HCT116 (cell line): ENCODE results near the gene RASSF3. TPM values are rescaled to one million over a fixed set of nuclear protein-coding genes. Genes with fewer than 3 reads are reported as not detected.
"Not testable (repeated sequence)": the region's sequence is repeated elsewhere in the genome, so short reads cannot be mapped to it uniquely, and the experiment has no call there.

Source experiments
- ATAC-seq: fragments of 200-7000 bp; cut with Tn5 transposase; 2 replicates; pipeline ENCODE4 v1.9.1; 2020; ENCODE audit warnings: mild to moderate bottlenecking, moderate library complexity
- BruUV-seq: library from RNA; stranded (reverse); fragments of 400-500 nt; replicated peaks from 2 replicates; lab custom pipeline; 2021; lab: Mats Ljungman, UMichigan
- CTCF ChIA-PET: fragments of 300-600 bp; sonication (Branson Sonifier 250); formaldehyde crosslinking; loops from one replicate; lab custom pipeline; 2021; ENCODE audit warnings: antibody characterized with exemption; lab: Charles Lee
- POLR2A ChIA-PET: fragments of 300-600, 350-600 bp; sonication (Branson Sonifier 250); formaldehyde crosslinking; loops from one replicate; lab custom pipeline; 2021; ENCODE audit warnings: antibody characterized with exemption; lab: Charles Lee
- RAD21 ChIA-PET, 2 experiments: fragments of 300-600 bp; sonication (Branson Sonifier 250); formaldehyde crosslinking; loops; one replicate each; lab custom pipeline; 2023; ENCODE audit warnings: low total read pairs in 2 of 2; ENCODE audit not compliant: uncharacterized antibody in 2 of 2, unreplicated experiment in 2 of 2, low non-redundant PET in 1 of 2; lab: Charles Lee
- DNase-seq: peaks from one replicate; pipeline ENCODE4 v3.0.0-alpha.2; 2010; ENCODE audit warnings: low read depth, low spot score
- H2AFZ ChIP-seq: fragments of 200-600 bp; shearing (Covaris generic), sonication (generic); 2 replicates; pipeline ENCODE4 v1.6.1; 2017; ENCODE audit warnings: low read depth, mixed run types, mixed read lengths, antibody characterized with exemption, low read length; ENCODE audit not compliant: poor library complexity, severe bottlenecking
- H3K27ac ChIP-seq: 2 replicates; pipeline ENCODE4 v1.5.1; 2012; ENCODE audit warnings: low read depth, low read length
- H3K27me3 ChIP-seq: fragments of 200-600 bp; sonication (generic); 2 replicates; pipeline ENCODE4 v1.6.1; 2016; ENCODE audit warnings: mixed run types, low read length, mixed read lengths; ENCODE audit not compliant: insufficient read depth
- H3K36me3 ChIP-seq, 2 experiments: fragments of 200-500 bp in 1 of 2; fragments of 200-600 bp in 1 of 2; sonication (Bioruptor generic) in 1 of 2; sonication (generic) in 1 of 2; 2 replicates each; pipeline versions ENCODE4 v1.5.1 to v1.6.1; 2014 to 2016; ENCODE audit warnings: low read length in 2 of 2, inconsistent platforms in 1 of 2, mixed read lengths in 1 of 2, mixed run types in 1 of 2; ENCODE audit not compliant: insufficient read depth in 2 of 2, control insufficient read depth in 1 of 2
- H3K4me1 ChIP-seq, 2 experiments: fragments of 200-600 bp in 1 of 2; sonication (generic) in 1 of 2; 2 replicates each; pipeline versions ENCODE4 v1.5.1 to v1.6.1; 2012 to 2017; ENCODE audit warnings: low read length in 2 of 2, inconsistent platforms in 1 of 2, mild to moderate bottlenecking in 1 of 2, mixed read lengths in 1 of 2, mixed run types in 1 of 2, moderate library complexity in 1 of 2; ENCODE audit not compliant: insufficient read depth in 2 of 2, control insufficient read depth in 1 of 2
- H3K4me2 ChIP-seq: fragments of 200-600 bp; sonication (generic); 2 replicates; pipeline ENCODE4 v1.6.1; 2017; ENCODE audit warnings: mixed run types, low read length, mixed read lengths
- H3K4me3 ChIP-seq, 2 experiments: fragments of 200-600 bp in 1 of 2; sonication (generic) in 1 of 2; replicated peaks in 1 of 2; 2 replicates each; pipeline ENCODE4 v1.5.1; 2011 to 2016; ENCODE audit warnings: low read length in 2 of 2, control low read depth in 1 of 2, low read depth in 1 of 2, mild to moderate bottlenecking in 1 of 2, mixed read lengths in 1 of 2, mixed run types in 1 of 2
- H3K79me2 ChIP-seq: fragments of 200-600 bp; sonication (generic); 2 replicates; pipeline ENCODE4 v1.6.1; 2017; ENCODE audit warnings: mild to moderate bottlenecking, mixed run types, low read length, moderate library complexity, mixed read lengths; ENCODE audit not compliant: insufficient read depth
- H3K9ac ChIP-seq: fragments of 200-600 bp; sonication (generic); 2 replicates; pipeline ENCODE4 v1.6.1; 2016; ENCODE audit warnings: low read length, mixed read lengths
- H3K9me2 ChIP-seq: fragments of 200-600 bp; sonication (generic), shearing (Covaris generic); 2 replicates; pipeline ENCODE4 v1.6.1; 2017; ENCODE audit warnings: mixed run types, mild to moderate bottlenecking, moderate library complexity; ENCODE audit not compliant: insufficient read depth
- H3K9me3 ChIP-seq, 2 experiments: fragments of 200-500 bp in 1 of 2; fragments of 200-600 bp in 1 of 2; sonication (Bioruptor generic) in 1 of 2; sonication (generic) in 1 of 2; 2 replicates each; pipeline ENCODE4 v1.6.1; 2014 to 2017; ENCODE audit warnings: low read length in 2 of 2, mixed read lengths in 2 of 2, inconsistent platforms in 1 of 2, low read depth in 1 of 2, mild to moderate bottlenecking in 1 of 2, mixed run types in 1 of 2, moderate library complexity in 1 of 2; ENCODE audit not compliant: control insufficient read depth in 1 of 2, insufficient read depth in 1 of 2
- H4K20me1 ChIP-seq: fragments of 200-600 bp; sonication (generic), shearing (Covaris generic); 2 replicates; pipeline ENCODE4 v1.6.1; 2017; ENCODE audit warnings: mixed run types, mild to moderate bottlenecking, moderate library complexity; ENCODE audit not compliant: insufficient read depth
- CEBPB ChIP-seq: IDR thresholded peaks from 2 replicates; pipeline ENCODE4 v1.6.1; 2012; ENCODE audit warnings: low read depth
- EGR1 ChIP-seq: IDR thresholded peaks from 2 replicates; pipeline ENCODE4 v1.6.1; 2012; ENCODE audit warnings: low read depth
- EZH2 ChIP-seq: fragments of 200-600 bp; sonication (generic); IDR thresholded peaks from 2 replicates; pipeline ENCODE4 v1.6.1; 2017; ENCODE audit warnings: antibody characterized with exemption, mixed run types
- MAX ChIP-seq: IDR thresholded peaks from 2 replicates; pipeline ENCODE4 v1.6.1; 2012
- POLR2AphosphoS5 ChIP-seq: IDR thresholded peaks from 2 replicates; pipeline ENCODE4 v1.6.1; 2011; ENCODE audit warnings: mild to moderate bottlenecking, low read depth, low read length, moderate library complexity
- RAD21 ChIP-seq: IDR thresholded peaks from 2 replicates; pipeline ENCODE4 v1.6.1; 2012; ENCODE audit warnings: low read depth, mild to moderate bottlenecking
- SP1 ChIP-seq: IDR thresholded peaks from 2 replicates; pipeline ENCODE4 v1.6.1; 2012; ENCODE audit warnings: low read depth
- SRF ChIP-seq: IDR thresholded peaks from 2 replicates; pipeline ENCODE4 v1.6.1; 2012; ENCODE audit warnings: low read depth
- TCF7L2 ChIP-seq: IDR thresholded peaks from 2 replicates; pipeline ENCODE4 v1.7.0; 2011; ENCODE audit warnings: borderline replicate concordance, inconsistent platforms; ENCODE audit not compliant: insufficient read depth, insufficient read length; ENCODE audit errors: extremely low read depth
- intact Hi-C: fragments of 100-400 bp; cut with micrococcal nuclease; formaldehyde crosslinking; loops from 2 replicates; pipeline ENCODE4 v1.10.0; 2022
- total RNA-seq: library from RNA; stranded (reverse); gene quantifications from one replicate; pipeline ENCODE4 v1.2.1, GENCODE V29; 2021; ENCODE audit not compliant: unreplicated experiment

The RASSF3 gene
- total RNA-seq, 1 experiment from 2014 or later, result 67.1 TPM

GRCh38 chr12:64653123-64653522 is 42.8 kb downstream of the RASSF3 start:
- ChIA-PET RAD21 (no interaction called here), CTCF (no interaction called here), POLR2A (no interaction called here)
- DNase-seq, result no peak
- peaks cover 40 to 47% of the 10 kb centered on the region in 2 experiments for H3K4me1 ChIP-seq
- ATAC-seq, result no peak
- BruUV-seq, result no TSS peak
- intact Hi-C loops, result no loop called here
- peaks cover 75% of the 10 kb centered on the region for H3K79me2 ChIP-seq
- H3K4me3 ChIP-seq, result no peak overlapping the region
- no peaks in the 10 kb centered on the region for H3K36me3 ChIP-seq
- no peaks in the 10 kb centered on the region for H3K9me3 ChIP-seq
- no peaks in the 10 kb centered on the region for H4K20me1 ChIP-seq
- no peak overlapping the region for H3K9ac ChIP-seq
- no peak overlapping the region for H3K27ac ChIP-seq
- TF ChIP-seq TCF7L2 (no peak), POLR2AphosphoS5 (no peak), SP1 (no peak), SRF (no peak), EGR1 (no peak), RAD21 (no peak), CEBPB (no peak), EZH2 (no peak), MAX (no peak)
- TF ChIP-seq, all 23 proteins: peak for 0
- H2AFZ ChIP-seq, result no peak overlapping the region
- H3K9me2 ChIP-seq, result no peaks in the 10 kb centered on the region
- H3K4me2 ChIP-seq, result 0 out of 2 replicates have a peak overlapping the region, but pooled peaks have one; percentile 18
- H3K27me3 ChIP-seq, result no peaks in the 10 kb centered on the region

GRCh38 chr12:64653907-64654306 is 43.6 kb downstream of the RASSF3 start:
- H3K4me3 ChIP-seq, intact Hi-C loops, BruUV-seq, RAD21 ChIA-PET, H2AFZ ChIP-seq, H3K27me3 ChIP-seq, DNase-seq, H3K27ac ChIP-seq, H3K9me2 ChIP-seq, ATAC-seq, H3K9ac ChIP-seq, H4K20me1 ChIP-seq, H3K36me3 ChIP-seq, CTCF ChIA-PET, H3K9me3 ChIP-seq: not testable (repeated sequence)
- POLR2A ChIA-PET, result interaction anchor here (0.6 kb wide), 1 partner anchor 40 kb away, joined by 7 read pairs; no protein-coding TSS in a partner anchor
- Histone ChIP-seq H3K4me1 (peaks cover 41 to 47% of the 10 kb centered on the region in 2 experiments), H3K4me2 (peak overlapping the region; percentile 18; the same call in 1 of the 2 replicates), H3K79me2 (peaks cover 76% of the 10 kb centered on the region)
